Vagina (tissue), 2 donors: ENCODE measurements around the gene GPRIN1. TPM values are rescaled to one million over a fixed set of nuclear protein-coding genes. Genes with fewer than 3 reads are reported as not detected.

Source experiments
- DNase-seq, 2 donors: peaks; one replicate each; pipeline ENCODE4 v3.0.0-alpha.2; 2017; ENCODE audit errors: extremely low spot score in 2 of 2
- H3K27ac ChIP-seq: fragments of 200-600 bp; sonication (generic); one replicate; pipeline ENCODE4 v1.5.1; 2019
- H3K27me3 ChIP-seq: fragments of 200-600 bp; sonication (generic); one replicate; pipeline ENCODE4 v1.5.1; 2019
- H3K36me3 ChIP-seq, 2 donors: fragments of 200-600 bp; sonication (generic); one replicate each; pipeline ENCODE4 v1.5.1; 2017 to 2019
- H3K4me1 ChIP-seq: fragments of 200-600 bp; sonication (generic); one replicate; pipeline ENCODE4 v1.5.1; 2019
- H3K4me3 ChIP-seq, 2 donors: fragments of 200-600 bp; sonication (generic); 1 replicate in 1 of 2; 2 replicates in 1 of 2; pipeline ENCODE4 v1.5.1; 2016 to 2019
- H3K9me3 ChIP-seq: fragments of 200-600 bp; sonication (generic); one replicate; pipeline ENCODE4 v1.5.1; 2019
- POLR2A ChIP-seq, 2 donors: fragments of 450-650 bp; IDR thresholded peaks; one replicate each; pipeline ENCODE4 v1.6.1; 2017; ENCODE audit warnings: antibody characterized with exemption in 2 of 2, mild to moderate bottlenecking in 2 of 2, moderate library complexity in 2 of 2
- POLR2AphosphoS5 ChIP-seq, 2 donors: sonication (generic); formaldehyde crosslinking; IDR thresholded peaks; one replicate each; pipeline ENCODE4 v1.9.0; 2017; ENCODE audit warnings: antibody characterized with exemption in 2 of 2, mild to moderate bottlenecking in 2 of 2, low read depth in 1 of 2; ENCODE audit not compliant: insufficient read depth in 1 of 2
- intact Hi-C: fragments of 100-400 bp; cut with DNase I; formaldehyde crosslinking; loops from one replicate; pipeline ENCODE4 v1.15.1; 2023
- total RNA-seq: library from RNA; depleted of rRNA; stranded (reverse); fragments of >200 nt; gene quantifications from one replicate; pipeline ENCODE4 v1.2.3, GENCODE V29; 2016
- TF ChIP-seq, protein P1 (sequence below), 3 experiments: fragments of 450-650 bp in 2 of 3; fragments of 200-600 bp in 1 of 3; sonication (generic) in 1 of 3; IDR thresholded peaks; one replicate each; pipeline ENCODE4 v1.5.1; 2017 to 2019; ENCODE audit warnings: antibody characterized with exemption in 3 of 3, mild to moderate bottlenecking in 2 of 3, moderate library complexity in 2 of 3

GPRIN1 gene
- total RNA-seq, 1 donor from 2014 or later = 0.49 TPM

- TF ChIP-seq, protein P1, sequence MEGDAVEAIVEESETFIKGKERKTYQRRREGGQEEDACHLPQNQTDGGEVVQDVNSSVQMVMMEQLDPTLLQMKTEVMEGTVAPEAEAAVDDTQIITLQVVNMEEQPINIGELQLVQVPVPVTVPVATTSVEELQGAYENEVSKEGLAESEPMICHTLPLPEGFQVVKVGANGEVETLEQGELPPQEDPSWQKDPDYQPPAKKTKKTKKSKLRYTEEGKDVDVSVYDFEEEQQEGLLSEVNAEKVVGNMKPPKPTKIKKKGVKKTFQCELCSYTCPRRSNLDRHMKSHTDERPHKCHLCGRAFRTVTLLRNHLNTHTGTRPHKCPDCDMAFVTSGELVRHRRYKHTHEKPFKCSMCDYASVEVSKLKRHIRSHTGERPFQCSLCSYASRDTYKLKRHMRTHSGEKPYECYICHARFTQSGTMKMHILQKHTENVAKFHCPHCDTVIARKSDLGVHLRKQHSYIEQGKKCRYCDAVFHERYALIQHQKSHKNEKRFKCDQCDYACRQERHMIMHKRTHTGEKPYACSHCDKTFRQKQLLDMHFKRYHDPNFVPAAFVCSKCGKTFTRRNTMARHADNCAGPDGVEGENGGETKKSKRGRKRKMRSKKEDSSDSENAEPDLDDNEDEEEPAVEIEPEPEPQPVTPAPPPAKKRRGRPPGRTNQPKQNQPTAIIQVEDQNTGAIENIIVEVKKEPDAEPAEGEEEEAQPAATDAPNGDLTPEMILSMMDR (IDR thresholded peaks at IDR 0.05) = no peak
- TF ChIP-seq POLR2AphosphoS5 (IDR thresholded peaks at IDR 0.05; ENCODE audit: insufficient read depth in 1 of 2, low read depth in 1 of 2) (no peak), POLR2A (IDR thresholded peaks at IDR 0.05) (no peak)
- DNase-seq = no peak
- intact Hi-C loops = no loop called here
Observed at GRCh38 chr5:176589039-176589769, 20.8 kb downstream of the GPRIN1 start.

DNA sequence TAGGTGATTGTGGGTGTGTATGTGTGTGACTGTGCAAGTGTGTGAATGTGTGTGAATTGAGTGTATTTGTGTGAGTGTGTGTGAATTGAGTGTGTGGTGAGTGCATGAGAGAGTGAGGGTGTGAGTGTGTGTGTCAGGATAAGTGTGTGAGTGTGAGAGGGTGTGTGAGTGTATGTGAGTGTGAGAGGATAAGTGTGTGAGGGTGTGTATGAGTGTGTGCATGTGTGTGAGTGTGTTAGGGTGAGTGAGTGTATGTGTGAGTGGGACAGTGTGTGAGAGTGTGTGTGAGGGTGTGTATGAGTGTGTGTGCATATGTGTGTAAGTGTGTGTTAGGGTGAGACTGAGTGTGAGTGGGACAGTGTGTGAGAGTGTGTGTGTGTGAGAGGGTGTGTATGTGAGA lies 21.7 kb downstream of the GPRIN1 start:
- Histone ChIP-seq H3K9me3 (peaks cover 11% of the 10 kb centered on the region), H3K4me3 (no peak overlapping the region), H3K27me3 (no peaks in the 10 kb centered on the region), H3K36me3 (no peaks in the 10 kb centered on the region), H3K27ac (no peak overlapping the region), H3K4me1 (no peaks in the 10 kb centered on the region)
- no peak for DNase-seq
- intact Hi-C loops = no loop called here
- TF ChIP-seq POLR2A (IDR thresholded peaks at IDR 0.05) = no peak

More at GRCh38 chr5:176589039-176589769, 20.8 kb downstream of the GPRIN1 start:
- Histone ChIP-seq H3K4me3 (no peak overlapping the region), H3K27ac (no peak overlapping the region), H3K27me3 (no peaks in the 10 kb centered on the region), H3K36me3 (no peaks in the 10 kb centered on the region), H3K9me3 (peaks cover 11% of the 10 kb centered on the region), H3K4me1 (no peaks in the 10 kb centered on the region)

DNA sequence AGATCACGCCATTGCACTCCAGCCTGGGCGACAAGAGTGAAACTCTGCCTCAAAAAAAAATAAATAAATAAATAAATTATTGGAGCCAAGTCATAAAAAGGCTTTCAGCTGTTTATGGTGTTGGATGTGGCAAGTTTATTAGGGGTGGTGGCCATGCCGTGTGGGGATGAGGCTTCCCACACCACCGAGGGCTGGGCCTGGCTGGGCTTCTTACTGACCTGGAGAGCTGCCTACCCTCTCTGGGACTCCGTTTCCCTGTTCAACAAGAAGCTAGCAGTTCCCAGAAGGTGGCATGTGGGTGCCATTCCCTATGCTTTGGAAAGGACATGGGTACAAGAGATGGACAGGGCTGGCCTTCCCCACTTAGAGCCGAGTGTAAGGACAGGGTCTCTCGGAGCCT lies 22.6 kb downstream of the GPRIN1 start:
- Histone ChIP-seq H3K27ac (no peak overlapping the region), H3K9me3 (peaks cover 11% of the 10 kb centered on the region), H3K27me3 (no peaks in the 10 kb centered on the region), H3K36me3 (no peaks in the 10 kb centered on the region), H3K4me3 (no peak overlapping the region), H3K4me1 (no peaks in the 10 kb centered on the region)
- intact Hi-C loops = no loop called here
- no peak for DNase-seq
- TF ChIP-seq POLR2A (IDR thresholded peaks at IDR 0.05) (no peak), POLR2AphosphoS5 (IDR thresholded peaks at IDR 0.05; ENCODE audit: insufficient read depth in 1 of 2, low read depth in 1 of 2) (no peak)
- TF ChIP-seq, protein P1 (IDR thresholded peaks at IDR 0.05) = no peak

GRCh38 chr5:176583076-176583475 lies 26.9 kb downstream of the GPRIN1 start:
- TF ChIP-seq, protein P1 (IDR thresholded peaks at IDR 0.05) = no peak
- TF ChIP-seq POLR2A (IDR thresholded peaks at IDR 0.05) (no peak), POLR2AphosphoS5 (IDR thresholded peaks at IDR 0.05; ENCODE audit: insufficient read depth in 1 of 2, low read depth in 1 of 2) (no peak)
- no peak overlapping the region for H3K27ac ChIP-seq
- H3K9me3 ChIP-seq = peaks cover 11% of the 10 kb centered on the region
- DNase-seq = no peak
- H3K4me3 ChIP-seq = no peak overlapping the region
- no peaks in the 10 kb centered on the region for H3K36me3 ChIP-seq
- intact Hi-C loops = no loop called here
- no peaks in the 10 kb centered on the region for H3K4me1 ChIP-seq
- no peaks in the 10 kb centered on the region for H3K27me3 ChIP-seq

- Histone ChIP-seq H3K9me3 (peaks cover 11% of the 10 kb centered on the region), H3K27me3 (no peaks in the 10 kb centered on the region), H3K27ac (no peak overlapping the region), H3K36me3 (no peaks in the 10 kb centered on the region), H3K4me3 (no peak overlapping the region), H3K4me1 (no peaks in the 10 kb centered on the region)
- TF ChIP-seq POLR2A (IDR thresholded peaks at IDR 0.05) (no peak), POLR2AphosphoS5 (IDR thresholded peaks at IDR 0.05; ENCODE audit: insufficient read depth in 1 of 2, low read depth in 1 of 2) (no peak)
- TF ChIP-seq, protein P1 (IDR thresholded peaks at IDR 0.05) = no peak
- intact Hi-C loops = no loop called here
- DNase-seq = no peak
Observed at GRCh38 chr5:176581361-176581760, 28.6 kb downstream of the GPRIN1 start.
